Neural cell (in vitro differentiated cells): ENCODE data around the gene TMC1.

ENCODE experiments used
- POLR2AphosphoS5 ChIP-seq: IDR thresholded peaks from 2 replicates; pipeline ENCODE4 v1.6.1; 2012
- TF ChIP-seq, protein P1 (sequence below): IDR thresholded peaks from 2 replicates; pipeline ENCODE4 v1.6.1; 2012; ENCODE audit warnings: borderline replicate concordance
- TF ChIP-seq, protein P2 (sequence below): fragments of 450-650 bp; IDR thresholded peaks from 2 replicates; pipeline ENCODE4 v1.5.1; 2014; ENCODE audit warnings: antibody characterized with exemption, mild to moderate bottlenecking, moderate library complexity; ENCODE audit not compliant: poor library complexity, severe bottlenecking

DNA sequence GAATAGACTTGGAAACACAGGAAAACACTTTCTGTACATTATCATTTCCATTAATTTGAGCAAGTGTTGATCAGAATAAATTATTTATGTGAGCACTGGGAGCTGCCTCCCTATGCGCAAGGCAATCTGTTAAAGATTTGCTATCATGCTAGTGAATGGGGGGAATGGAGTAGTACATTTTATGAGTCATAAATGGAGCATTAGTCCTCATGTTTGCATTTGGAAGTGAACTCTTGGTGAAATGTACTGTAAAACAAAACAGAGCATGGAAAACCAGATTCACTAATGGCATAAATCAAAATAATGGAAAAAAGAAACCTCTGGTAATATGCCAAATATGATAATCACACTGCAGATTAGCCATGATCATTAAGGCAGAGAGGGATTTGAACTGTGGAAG is 40.5 kb upstream of the TMC1 start:
- TF ChIP-seq, protein P1, sequence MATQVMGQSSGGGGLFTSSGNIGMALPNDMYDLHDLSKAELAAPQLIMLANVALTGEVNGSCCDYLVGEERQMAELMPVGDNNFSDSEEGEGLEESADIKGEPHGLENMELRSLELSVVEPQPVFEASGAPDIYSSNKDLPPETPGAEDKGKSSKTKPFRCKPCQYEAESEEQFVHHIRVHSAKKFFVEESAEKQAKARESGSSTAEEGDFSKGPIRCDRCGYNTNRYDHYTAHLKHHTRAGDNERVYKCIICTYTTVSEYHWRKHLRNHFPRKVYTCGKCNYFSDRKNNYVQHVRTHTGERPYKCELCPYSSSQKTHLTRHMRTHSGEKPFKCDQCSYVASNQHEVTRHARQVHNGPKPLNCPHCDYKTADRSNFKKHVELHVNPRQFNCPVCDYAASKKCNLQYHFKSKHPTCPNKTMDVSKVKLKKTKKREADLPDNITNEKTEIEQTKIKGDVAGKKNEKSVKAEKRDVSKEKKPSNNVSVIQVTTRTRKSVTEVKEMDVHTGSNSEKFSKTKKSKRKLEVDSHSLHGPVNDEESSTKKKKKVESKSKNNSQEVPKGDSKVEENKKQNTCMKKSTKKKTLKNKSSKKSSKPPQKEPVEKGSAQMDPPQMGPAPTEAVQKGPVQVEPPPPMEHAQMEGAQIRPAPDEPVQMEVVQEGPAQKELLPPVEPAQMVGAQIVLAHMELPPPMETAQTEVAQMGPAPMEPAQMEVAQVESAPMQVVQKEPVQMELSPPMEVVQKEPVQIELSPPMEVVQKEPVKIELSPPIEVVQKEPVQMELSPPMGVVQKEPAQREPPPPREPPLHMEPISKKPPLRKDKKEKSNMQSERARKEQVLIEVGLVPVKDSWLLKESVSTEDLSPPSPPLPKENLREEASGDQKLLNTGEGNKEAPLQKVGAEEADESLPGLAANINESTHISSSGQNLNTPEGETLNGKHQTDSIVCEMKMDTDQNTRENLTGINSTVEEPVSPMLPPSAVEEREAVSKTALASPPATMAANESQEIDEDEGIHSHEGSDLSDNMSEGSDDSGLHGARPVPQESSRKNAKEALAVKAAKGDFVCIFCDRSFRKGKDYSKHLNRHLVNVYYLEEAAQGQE = no peak
- TF ChIP-seq POLR2AphosphoS5 = no peak
- TF ChIP-seq, protein P2, sequence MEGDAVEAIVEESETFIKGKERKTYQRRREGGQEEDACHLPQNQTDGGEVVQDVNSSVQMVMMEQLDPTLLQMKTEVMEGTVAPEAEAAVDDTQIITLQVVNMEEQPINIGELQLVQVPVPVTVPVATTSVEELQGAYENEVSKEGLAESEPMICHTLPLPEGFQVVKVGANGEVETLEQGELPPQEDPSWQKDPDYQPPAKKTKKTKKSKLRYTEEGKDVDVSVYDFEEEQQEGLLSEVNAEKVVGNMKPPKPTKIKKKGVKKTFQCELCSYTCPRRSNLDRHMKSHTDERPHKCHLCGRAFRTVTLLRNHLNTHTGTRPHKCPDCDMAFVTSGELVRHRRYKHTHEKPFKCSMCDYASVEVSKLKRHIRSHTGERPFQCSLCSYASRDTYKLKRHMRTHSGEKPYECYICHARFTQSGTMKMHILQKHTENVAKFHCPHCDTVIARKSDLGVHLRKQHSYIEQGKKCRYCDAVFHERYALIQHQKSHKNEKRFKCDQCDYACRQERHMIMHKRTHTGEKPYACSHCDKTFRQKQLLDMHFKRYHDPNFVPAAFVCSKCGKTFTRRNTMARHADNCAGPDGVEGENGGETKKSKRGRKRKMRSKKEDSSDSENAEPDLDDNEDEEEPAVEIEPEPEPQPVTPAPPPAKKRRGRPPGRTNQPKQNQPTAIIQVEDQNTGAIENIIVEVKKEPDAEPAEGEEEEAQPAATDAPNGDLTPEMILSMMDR = no peak
